ENCODE data around the gene PLEKHG4B.
"Not testable (repeated sequence)": the region's sequence is repeated elsewhere in the genome, so short reads cannot be mapped to it uniquely, and the experiment has no call there.

PLEKHG4B gene, protein sequence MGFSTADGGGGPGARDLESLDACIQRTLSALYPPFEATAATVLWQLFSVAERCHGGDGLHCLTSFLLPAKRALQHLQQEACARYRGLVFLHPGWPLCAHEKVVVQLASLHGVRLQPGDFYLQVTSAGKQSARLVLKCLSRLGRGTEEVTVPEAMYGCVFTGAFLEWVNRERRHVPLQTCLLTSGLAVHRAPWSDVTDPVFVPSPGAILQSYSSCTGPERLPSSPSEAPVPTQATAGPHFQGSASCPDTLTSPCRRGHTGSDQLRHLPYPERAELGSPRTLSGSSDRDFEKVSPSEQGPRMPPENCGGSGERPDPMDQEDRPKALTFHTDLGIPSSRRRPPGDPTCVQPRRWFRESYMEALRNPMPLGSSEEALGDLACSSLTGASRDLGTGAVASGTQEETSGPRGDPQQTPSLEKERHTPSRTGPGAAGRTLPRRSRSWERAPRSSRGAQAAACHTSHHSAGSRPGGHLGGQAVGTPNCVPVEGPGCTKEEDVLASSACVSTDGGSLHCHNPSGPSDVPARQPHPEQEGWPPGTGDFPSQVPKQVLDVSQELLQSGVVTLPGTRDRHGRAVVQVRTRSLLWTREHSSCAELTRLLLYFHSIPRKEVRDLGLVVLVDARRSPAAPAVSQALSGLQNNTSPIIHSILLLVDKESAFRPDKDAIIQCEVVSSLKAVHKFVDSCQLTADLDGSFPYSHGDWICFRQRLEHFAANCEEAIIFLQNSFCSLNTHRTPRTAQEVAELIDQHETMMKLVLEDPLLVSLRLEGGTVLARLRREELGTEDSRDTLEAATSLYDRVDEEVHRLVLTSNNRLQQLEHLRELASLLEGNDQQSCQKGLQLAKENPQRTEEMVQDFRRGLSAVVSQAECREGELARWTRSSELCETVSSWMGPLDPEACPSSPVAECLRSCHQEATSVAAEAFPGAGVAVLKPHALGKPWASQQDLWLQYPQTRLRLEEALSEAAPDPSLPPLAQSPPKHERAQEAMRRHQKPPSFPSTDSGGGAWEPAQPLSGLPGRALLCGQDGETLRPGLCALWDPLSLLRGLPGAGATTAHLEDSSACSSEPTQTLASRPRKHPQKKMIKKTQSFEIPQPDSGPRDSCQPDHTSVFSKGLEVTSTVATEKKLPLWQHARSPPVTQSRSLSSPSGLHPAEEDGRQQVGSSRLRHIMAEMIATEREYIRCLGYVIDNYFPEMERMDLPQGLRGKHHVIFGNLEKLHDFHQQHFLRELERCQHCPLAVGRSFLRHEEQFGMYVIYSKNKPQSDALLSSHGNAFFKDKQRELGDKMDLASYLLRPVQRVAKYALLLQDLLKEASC (N-terminal part only)

DNA sequence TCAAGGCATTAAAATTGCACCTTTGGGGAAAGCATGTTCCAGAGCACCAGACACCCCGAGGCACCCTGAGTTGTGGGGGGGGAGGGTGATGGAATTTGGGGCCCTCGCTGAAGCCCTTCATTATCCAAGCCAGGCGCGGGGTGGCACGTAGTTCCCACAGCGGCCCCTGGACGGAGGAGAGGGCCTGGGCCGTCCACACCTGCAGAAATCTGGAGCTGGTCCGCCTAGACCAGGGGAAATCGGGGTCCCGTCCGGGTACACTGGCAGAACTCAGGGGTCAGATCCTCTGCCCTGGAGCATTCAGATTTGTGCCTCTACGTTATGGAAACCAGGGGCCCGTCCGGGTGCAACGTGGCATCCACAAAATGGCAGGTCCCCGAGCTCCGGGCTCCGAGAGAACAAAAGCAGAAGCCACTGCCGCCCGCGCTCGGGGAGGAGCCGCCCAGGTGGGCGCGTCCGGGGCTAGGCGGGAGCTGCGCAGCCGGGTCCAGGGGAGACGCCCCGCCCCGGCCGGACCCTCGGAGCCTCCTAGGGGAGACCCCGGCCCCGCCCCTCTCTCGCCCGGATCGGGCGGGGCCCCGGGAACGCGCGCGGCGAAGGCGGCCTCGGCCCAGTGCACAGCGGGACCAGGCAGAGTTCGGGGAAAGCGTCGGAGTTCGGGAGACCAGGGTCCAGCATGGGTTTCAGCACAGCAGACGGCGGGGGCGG, at the start of gene PLEKHG4B:
TSS of gene PLEKHG4B (plus strand) at position 613 of the 708 bp plus-strand sequence. CDS start at position 677, 64 bp downstream.
- peak; percentile 21 for DNase-seq

DNA sequence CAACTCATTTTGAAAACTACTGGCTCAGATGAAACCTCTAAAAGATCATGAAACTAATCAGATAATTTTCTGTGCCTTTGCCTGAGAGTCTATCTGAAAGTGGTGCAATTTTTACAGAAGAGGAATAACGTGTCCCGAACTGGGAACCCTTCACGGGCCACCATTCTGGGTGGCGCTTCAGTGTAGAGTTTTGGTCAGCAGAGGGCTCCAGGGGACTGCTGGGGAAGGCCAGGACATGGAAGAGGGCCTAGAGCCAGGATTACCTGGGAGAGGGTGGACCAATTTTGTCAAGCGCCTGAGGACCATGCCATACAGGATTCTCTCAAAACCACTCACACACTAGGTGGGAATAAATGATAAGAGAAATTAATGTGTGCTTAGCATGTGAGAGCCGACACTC, 49.7 kb upstream of the PLEKHG4B start:
- DNase-seq: no peak

DNA sequence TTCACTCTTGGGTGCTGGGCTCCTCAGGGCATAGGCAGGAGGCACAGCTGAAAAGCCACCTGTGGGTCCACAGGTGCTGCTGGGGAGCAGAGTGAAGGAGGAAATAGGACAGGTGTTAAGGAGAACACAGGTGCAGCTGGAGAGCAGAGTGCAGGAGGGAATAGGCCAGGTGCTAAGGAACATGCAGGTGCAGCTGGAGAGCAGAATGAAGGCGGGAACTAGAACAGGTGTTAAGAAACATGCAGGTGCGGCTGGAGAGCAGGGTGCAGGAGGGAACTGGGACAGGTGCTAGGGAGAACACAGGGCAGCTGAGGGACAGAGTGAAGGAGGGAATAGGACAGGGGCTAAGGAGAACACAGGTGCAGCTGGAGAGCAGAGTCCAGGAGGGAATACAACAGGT, 43.8 kb upstream of the PLEKHG4B start:
- DNase-seq: no peak

DNA sequence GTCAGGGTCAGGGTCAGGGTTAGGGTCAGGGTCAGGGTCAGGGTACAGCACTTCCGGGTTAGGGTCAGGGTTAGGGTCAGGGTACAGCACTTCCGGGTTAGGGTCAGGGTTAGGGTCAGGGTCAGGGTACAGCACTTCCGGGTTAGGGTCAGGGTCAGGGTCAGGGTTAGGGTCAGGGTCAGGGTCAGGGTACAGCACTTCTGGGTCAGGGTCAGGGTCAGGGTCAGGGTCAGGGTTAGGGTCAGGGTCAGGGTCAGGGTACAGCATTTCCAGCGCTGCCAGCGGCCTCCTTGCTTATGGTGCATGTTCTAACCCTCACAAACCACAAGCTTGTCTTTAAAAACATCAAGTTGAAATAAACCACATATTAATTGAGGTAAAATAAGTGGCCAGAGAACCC, 42.4 kb upstream of the PLEKHG4B start:
- not testable (repeated sequence) for DNase-seq

DNA sequence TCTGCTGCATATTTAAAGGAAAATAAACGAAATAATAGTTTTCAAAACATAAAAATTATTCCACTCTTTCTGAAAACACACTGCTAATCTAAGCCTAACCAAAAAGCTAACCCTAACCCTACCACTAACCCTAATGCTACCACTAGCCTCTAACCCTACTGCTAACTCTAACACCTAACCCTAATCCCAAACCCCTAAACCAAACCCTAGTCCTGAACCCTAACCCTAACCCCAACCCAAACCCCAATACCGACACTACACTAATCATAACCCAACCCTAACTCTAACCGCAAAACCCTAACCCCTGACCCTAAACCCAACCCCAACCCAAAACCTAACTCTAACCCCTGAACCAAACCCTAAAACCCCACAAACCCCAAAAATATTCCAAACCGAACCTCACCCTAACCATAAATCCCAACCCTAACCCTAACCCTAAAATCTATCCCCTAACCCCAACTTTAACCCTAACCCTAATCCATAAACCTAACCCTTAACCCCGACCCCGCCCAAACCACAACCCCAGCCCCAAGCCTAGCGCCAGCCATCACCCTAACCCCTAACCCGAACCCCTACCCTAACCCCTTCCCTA, 41.9 kb upstream of the PLEKHG4B start:
- no peak for DNase-seq

DNA sequence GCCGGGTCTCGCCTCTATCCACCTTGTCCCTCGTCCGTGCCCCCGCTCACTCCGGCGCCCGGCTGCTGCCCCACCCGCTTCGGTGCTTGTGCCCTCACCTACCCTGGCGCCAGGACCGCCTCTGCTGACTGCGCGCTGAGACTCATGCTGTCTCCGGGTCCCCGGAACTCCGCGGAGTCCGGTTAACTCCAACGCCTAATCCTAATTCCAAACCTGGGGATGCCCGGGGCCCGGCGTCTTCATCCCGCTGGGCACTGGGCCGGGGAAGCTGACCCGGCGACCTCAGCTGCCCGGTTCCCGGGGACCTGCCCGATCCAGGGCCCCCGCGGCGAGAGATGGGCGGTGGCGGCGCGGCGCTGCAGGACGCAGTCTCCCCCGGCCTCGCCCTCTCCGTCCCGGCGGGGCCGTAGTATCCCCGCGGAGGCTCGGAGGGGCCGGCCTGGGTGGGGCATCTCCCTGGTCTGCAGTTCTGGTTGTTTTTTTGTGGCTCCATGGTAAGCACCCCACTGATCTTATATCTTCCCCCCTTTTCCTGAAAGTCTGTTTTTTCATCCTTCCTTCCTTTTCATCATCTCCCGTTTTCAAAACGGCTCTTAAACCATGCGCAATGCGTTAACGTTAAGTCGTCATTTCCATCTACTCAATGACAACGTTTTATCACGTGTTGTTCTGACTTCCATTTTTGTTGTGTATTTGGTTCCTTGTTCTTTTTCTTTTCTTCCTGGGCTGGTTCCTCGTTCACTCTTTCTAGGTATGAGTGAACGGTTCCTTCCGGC, 41.1 kb upstream of the PLEKHG4B start:
- DNase-seq: no peak

DNA sequence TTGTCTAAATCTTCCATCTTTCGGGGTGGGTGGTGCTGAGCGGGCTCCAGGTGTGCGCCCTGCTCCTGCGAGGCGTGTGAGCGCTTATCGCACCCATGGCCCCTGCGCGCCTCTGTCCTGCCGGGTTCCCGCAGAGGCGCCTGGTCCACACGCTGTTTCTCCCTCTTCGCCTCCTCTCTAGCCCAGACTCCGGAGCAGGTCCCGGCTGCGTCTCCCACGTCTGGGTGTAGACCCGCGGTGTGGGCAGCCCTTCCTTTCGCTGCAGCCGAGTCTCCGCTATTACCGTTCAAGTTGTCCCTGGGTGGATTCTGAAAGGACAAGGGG, 40.5 kb upstream of the PLEKHG4B start:
- no peak for DNase-seq

DNA sequence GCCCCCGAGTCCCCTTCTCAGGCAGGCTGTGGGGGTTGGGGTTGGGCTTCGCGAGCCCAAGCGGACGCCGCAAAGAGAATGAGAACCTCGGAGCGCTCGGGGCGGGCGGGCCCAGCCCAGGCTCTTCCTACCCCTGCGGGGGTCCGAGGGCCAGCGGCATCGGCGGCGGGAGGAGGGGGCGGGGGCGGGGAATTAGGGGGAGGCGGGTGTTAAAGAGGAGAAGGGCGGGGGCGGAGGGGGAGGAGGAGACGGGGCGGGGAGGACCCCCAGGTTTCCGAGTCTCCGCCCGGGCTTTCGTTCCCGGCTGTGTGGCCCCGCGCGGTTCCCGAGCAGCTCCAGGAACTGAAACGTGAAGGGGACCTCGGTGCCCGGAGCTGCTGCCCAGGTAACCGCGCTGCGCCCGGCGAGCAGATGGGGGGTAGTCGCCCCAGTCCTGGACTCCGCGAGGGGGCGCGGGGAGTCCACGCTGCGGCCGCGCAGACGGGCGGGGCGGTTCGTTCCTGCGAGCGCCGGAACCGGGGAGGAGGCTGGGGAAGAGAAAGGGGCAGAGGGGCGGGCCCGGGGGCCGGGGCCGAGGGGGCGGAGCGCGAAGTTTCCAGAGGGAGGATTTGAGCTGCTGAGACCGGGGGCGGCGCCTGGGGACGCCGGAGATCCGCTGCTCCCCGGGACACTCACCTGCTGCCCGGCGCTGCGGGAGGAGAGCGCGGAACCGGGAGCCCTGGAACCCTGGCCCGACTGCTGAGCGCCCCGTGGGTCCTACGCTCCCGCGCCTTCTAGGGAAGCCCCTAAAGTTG, 38.4 kb upstream of the PLEKHG4B start:
- DNase-seq: no peak

DNA sequence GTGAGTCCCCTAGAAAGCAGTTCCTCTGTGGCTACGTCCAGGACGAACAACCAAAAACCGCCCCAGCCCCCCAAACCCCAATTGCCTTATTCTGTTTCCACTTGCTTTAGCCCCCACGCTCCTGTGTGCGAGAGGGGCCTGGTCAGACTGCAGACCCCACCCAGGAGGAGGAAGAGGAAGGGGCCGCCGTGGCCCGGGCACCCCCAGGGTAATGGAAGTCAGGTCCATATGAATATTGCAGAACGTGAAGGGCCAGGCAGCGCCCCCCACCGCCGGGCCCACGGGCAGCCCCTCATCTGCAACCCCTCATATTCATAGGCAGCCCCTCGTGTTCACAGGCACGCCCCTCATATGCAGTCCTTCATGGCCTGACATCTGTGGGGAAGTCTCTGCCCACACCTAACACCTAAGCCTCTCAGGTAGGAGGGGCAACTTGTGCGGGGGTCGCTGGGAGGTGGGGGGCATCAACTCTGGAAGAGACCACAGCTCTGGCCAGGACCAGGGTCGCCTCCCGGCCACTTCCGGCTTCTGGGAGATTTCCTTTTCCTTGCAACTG, 37.7 kb upstream of the PLEKHG4B start:
- no peak for DNase-seq

DNA sequence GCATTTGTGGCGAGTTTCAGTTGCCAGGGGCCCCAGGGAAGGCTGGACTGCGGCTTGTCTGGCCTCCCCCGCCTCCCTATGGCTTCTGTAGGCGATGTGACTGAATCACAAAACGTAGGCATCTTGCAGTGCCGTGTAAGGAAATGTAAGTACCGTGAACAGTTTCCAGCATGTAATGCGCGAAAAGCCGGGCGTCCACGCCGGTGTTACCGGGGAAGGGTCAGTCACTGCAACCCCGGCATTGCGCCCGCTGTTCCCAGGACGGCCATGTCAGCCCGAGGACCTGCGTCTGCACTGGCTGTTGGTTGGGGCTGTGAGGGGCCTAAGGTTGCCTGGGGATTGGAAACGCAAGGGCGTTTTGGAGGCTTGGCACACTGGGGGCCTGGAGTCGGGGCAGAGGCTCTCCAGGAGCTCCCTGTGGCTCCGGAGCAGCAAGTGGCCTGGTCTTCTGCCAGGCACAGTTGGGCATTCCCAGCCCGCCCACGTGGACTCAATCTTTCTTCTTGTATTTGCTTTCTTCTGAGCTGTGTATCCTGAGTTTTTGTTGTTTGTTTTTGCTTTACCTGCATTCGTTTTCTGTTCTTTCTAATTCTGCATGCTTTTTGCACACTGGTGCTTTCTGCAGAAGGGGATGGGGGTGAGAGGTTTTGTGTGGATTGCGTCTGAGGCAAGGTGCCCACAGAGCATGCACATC, 36.9 kb upstream of the PLEKHG4B start:
- no peak for DNase-seq

DNA sequence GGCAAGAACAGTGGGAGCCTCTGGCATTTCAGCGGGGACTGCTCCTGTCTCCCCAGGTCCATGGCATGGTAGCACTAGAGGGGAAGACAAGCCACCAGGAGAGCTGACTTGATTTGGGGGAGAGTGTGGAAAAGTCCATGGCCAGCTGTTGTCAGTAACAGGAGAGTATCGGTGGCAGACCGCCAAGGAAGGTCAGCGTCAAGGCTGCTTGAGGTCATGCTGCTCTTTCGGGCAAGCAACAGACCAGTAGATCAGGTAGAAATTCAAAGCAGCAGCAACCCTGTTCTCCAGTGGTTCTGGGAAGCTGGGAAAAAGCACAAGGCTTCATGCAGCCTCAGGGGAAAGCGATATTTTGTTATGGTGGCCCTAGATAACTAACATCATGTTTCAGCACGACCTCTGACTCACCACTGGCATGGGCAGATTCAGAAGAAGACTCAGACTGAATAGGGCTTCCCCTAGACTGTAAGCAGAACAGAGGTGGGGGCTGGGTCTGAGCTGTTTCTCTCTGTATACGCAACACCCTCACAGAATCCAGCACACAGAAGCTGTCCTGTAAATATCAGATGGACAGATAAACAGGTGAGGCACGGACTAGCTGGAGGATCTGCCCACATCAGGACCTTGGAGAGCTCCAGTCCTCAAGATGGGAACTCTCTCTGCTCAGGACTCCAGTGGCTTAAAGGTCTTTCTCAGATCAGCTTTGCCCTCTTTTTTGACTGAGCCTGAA, 35.2 kb upstream of the PLEKHG4B start:
- peak; percentile 10 for DNase-seq

DNA sequence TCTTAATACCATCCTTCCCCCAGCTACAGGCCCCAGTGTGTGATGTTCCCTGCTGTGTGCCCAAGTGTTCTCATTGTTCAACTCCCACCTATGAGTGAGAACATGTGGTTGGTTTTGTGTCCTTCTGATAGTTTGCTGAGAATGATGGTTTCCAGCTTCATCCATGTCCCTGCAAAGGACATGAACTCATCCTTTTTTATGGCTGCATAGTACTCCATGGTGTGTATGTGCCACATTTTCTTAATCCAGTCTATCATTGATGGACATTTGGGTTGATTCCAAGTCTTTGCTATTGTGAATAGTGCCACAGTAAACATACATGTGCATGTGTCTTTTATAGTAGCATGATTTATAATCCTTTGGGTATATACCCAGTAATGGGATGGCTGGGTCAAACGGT, 31.7 kb upstream of the PLEKHG4B start:
- DNase-seq: not testable (repeated sequence)

DNA sequence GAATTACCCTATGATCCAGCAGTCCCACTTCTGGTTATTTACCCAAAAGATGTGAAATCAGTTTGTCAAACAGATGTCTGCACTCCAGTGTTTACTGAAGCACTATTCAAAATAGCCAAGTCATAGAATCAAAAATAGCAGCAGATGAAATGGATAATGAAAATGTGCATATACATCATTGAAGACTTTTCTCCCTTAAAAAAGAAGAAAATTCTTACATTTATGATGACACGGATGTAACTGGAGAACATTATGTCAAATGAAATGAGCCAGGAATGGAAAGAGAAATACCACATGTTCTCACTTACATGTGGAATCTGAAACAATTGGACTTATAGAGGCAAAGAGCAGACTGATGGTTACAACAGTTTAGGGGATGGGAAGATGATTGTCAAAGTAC, 21.5 kb upstream of the PLEKHG4B start:
- DNase-seq: no peak

DNA sequence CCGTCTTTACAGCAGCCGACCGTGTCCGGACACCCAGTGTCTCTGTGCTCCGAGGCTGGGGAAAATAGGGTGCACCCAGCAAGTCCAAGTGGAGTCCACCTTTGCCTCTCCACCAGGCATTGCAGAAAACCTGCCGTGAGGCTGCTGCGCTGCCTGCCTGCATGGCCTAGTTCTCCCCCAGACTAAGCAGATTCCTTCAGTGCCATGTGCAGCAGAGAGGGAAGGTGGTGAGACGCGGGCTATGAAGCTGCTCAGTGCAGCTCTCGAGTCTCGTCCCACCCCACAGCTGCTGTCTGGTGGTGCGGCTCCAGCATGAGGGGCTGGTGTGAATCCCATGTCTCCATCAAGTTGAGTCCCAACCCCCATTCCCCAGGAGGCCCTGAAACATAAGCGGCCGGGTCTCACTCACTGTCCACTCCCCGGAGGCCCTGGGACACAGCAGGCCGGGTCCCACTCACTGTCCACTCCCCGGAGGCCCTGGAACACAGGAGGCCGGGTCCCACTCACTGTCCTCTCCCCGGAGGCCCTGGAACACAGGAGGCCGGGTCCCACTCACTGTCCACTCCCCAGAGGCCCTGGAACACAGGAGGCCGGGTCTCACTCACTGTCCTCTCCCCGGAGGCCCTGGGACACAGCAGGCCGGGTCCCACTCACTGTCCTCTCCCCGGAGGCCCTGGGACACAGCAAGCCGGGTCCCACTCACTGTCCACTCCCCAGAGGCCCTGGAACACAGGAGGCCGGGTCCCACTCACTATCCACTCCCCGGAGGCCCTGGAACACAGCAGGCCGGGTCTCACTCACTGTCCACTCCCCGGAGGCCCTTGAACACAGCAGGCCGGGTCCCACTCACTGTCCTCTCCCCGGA, 19.4 kb upstream of the PLEKHG4B start:
- DNase-seq: not testable (repeated sequence)

DNA sequence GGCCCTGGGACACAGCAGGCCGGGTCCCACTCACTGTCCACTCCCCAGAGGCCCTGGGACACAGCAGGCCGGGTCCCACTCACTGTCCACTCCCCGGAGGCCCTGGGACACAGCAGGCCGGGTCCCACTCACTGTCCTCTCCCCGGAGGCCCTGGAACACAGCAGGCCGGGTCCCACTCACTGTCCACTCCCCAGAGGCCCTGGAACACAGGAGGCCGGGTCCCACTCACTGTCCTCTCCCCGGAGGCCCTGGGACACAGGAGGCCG, 18.9 kb upstream of the PLEKHG4B start:
- DNase-seq: not testable (repeated sequence)

DNA sequence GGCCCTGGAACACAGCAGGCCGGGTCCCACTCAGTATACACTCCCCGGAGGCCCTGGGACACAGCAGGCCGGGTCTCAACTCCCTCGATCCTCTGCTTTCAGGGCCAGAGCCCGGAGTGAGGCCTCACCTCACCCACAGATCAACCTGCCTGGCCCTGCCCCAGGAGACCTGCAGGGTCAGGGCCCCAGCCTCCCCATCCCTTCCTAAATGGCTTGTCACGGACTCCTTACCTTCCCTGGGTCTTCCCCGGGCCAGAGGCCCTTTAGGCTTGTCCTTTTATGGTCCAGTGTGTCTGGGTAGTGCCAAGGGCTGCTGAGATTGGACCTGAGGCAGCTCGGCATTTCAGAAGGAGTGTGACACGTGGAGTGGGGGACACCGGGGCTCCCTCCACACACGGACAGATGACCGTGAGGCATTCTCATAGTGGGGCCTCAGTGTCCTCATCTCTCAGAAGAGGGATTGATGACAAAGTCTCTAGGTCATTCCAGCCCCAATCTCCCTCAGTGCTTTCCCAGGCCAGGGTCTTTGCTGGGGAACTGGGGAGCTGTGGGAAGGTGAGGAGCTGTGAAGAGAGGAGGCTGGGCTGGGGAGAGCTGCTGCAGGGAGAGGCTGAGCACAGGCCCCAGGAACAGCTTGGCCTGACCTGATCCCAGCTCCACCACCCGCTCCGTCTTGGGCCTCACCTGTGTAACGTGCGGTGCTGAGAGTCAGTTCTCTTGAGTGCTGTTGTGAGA, 18.0 kb upstream of the PLEKHG4B start:
- DNase-seq: no peak

DNA sequence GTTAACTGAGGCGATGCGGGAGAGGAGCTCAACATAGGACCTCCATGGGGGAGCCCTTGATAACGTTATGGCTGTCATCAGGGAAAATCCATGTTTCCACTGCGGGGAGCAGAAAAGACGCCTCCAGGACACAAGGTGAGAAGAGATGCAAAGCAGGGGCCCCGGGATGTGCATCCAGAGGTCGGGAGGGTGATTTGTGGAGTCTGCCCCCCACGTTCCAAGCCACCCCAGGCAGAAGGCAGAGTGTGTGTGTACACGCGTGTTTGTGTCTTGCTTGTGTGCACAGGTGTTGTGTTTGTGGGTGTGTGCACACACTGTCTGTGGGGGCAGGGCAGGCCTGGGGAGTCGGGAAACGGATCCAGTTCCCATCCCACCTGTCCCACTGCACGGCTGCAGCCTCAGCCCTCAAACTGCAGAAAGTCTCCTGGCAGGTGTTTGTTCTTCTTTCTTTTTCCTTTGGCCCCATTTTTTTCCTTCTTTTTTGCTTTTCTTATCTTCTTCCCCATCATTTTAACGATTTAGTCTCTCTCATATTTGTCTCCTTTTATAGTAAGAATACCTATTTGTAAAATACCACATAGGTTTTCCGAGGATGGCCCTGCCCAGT, 17.4 kb upstream of the PLEKHG4B start:
- no peak for DNase-seq

Measured in GDM1 (cell line).